Measurements from ENCODE around the gene TRPC6.

The TRPC6 gene

GRCh38 chr11:101583251-101584128, at the start of gene TRPC6:
Gene TRPC6 (minus strand): TSS chr11:101584007. CDS start chr11:101583503, 504 bp downstream.
- H3K27me3 Mint-ChIP-seq: peaks cover 21% of the 10 kb centered on the region
- no peaks in the 10 kb centered on the region for H3K36me3 Mint-ChIP-seq
- no peaks in the 10 kb centered on the region for H3K9me3 Mint-ChIP-seq (ENCODE audit: low read depth)

GRCh38 chr11:101620026-101620425, 36.2 kb upstream of the TRPC6 start:
- Mint-ChIP-seq H3K9me3 (ENCODE audit: low read depth) (peaks cover 3% of the 10 kb centered on the region), H3K4me1 (ENCODE audit: low read depth) (no peaks in the 10 kb centered on the region), H3K36me3 (no peaks in the 10 kb centered on the region), H3K27me3 (no peaks in the 10 kb centered on the region), H3K27ac (no peak overlapping the region), H3K4me3 (no peak overlapping the region)

More at GRCh38 chr11:101583251-101584128, at the start of gene TRPC6:
- no peaks in the 10 kb centered on the region for H3K4me1 Mint-ChIP-seq (ENCODE audit: low read depth)
- no peak within 1 kb of the TSS for H3K4me3 Mint-ChIP-seq
- no peak within 1 kb of the TSS for H3K27ac Mint-ChIP-seq

GRCh38 chr11:101618709-101619108, 34.9 kb upstream of the TRPC6 start:
- Mint-ChIP-seq H3K9me3 (ENCODE audit: low read depth) (peaks cover 3% of the 10 kb centered on the region), H3K4me1 (ENCODE audit: low read depth) (no peaks in the 10 kb centered on the region), H3K27me3 (no peaks in the 10 kb centered on the region), H3K27ac (no peak overlapping the region), H3K4me3 (no peak overlapping the region), H3K36me3 (no peaks in the 10 kb centered on the region)

- H3K36me3 Mint-ChIP-seq: no peaks in the 10 kb centered on the region
- no peaks in the 10 kb centered on the region for H3K4me1 Mint-ChIP-seq (ENCODE audit: low read depth)
- no peaks in the 10 kb centered on the region for H3K27me3 Mint-ChIP-seq
- peaks cover 3% of the 10 kb centered on the region for H3K9me3 Mint-ChIP-seq (ENCODE audit: low read depth)
- H3K27ac Mint-ChIP-seq: no peak overlapping the region
- H3K4me3 Mint-ChIP-seq: no peak overlapping the region
These were observed 34.0 kb upstream of the TRPC6 start for GRCh38 chr11:101617735-101618332.

- H3K27me3 Mint-ChIP-seq: no peaks in the 10 kb centered on the region
- no peaks in the 10 kb centered on the region for H3K9me3 Mint-ChIP-seq (ENCODE audit: low read depth)
- no peak overlapping the region for H3K4me3 Mint-ChIP-seq
- H3K4me1 Mint-ChIP-seq (ENCODE audit: low read depth): no peaks in the 10 kb centered on the region
- no peak overlapping the region for H3K27ac Mint-ChIP-seq
- no peaks in the 10 kb centered on the region for H3K36me3 Mint-ChIP-seq
These were observed 28.7 kb upstream of the TRPC6 start for GRCh38 chr11:101612481-101612880.

- Mint-ChIP-seq H3K4me1 (ENCODE audit: low read depth) (no peaks in the 10 kb centered on the region), H3K36me3 (no peaks in the 10 kb centered on the region), H3K9me3 (ENCODE audit: low read depth) (peaks cover 6% of the 10 kb centered on the region), H3K4me3 (no peak overlapping the region), H3K27me3 (no peaks in the 10 kb centered on the region), H3K27ac (no peak overlapping the region)
These were observed 17.1 kb upstream of the TRPC6 start for GRCh38 chr11:101600924-101601323.

- no peaks in the 10 kb centered on the region for H3K4me1 Mint-ChIP-seq (ENCODE audit: low read depth)
- H3K27ac Mint-ChIP-seq: no peak overlapping the region
- no peaks in the 10 kb centered on the region for H3K36me3 Mint-ChIP-seq
- no peaks in the 10 kb centered on the region for H3K9me3 Mint-ChIP-seq (ENCODE audit: low read depth)
- H3K4me3 Mint-ChIP-seq: no peak overlapping the region
- peaks cover 15% of the 10 kb centered on the region for H3K27me3 Mint-ChIP-seq
These were observed 3.2 kb upstream of the TRPC6 start for GRCh38 chr11:101586965-101587364.

GRCh38 chr11:101584655-101585054, 848 bp upstream of the TRPC6 start:
- no peak overlapping the region for H3K27ac Mint-ChIP-seq
- H3K4me1 Mint-ChIP-seq (ENCODE audit: low read depth): no peaks in the 10 kb centered on the region
- H3K27me3 Mint-ChIP-seq: peaks cover 21% of the 10 kb centered on the region
- no peaks in the 10 kb centered on the region for H3K9me3 Mint-ChIP-seq (ENCODE audit: low read depth)
- H3K4me3 Mint-ChIP-seq: no peak overlapping the region
- no peaks in the 10 kb centered on the region for H3K36me3 Mint-ChIP-seq

GRCh38 chr11:101584129-101584515, 315 bp upstream of the TRPC6 start:
- H3K4me1 Mint-ChIP-seq (ENCODE audit: low read depth): no peaks in the 10 kb centered on the region
- no peaks in the 10 kb centered on the region for H3K9me3 Mint-ChIP-seq (ENCODE audit: low read depth)
- H3K36me3 Mint-ChIP-seq: no peaks in the 10 kb centered on the region
- no peak overlapping the region for H3K27ac Mint-ChIP-seq
- H3K27me3 Mint-ChIP-seq: peaks cover 21% of the 10 kb centered on the region
- H3K4me3 Mint-ChIP-seq: no peak overlapping the region

GRCh38 chr11:101582989-101583250, 887 bp downstream of the TRPC6 start:
- Mint-ChIP-seq H3K4me3 (no peak overlapping the region), H3K4me1 (ENCODE audit: low read depth) (no peaks in the 10 kb centered on the region), H3K27me3 (peaks cover 21% of the 10 kb centered on the region), H3K27ac (no peak overlapping the region), H3K36me3 (no peaks in the 10 kb centered on the region), H3K9me3 (ENCODE audit: low read depth) (no peaks in the 10 kb centered on the region)

GRCh38 chr11:101582236-101582988, 1.4 kb downstream of the TRPC6 start:
- Mint-ChIP-seq H3K27me3 (peaks cover 21% of the 10 kb centered on the region), H3K9me3 (ENCODE audit: low read depth) (no peaks in the 10 kb centered on the region), H3K4me3 (no peak overlapping the region), H3K27ac (no peak overlapping the region), H3K4me1 (ENCODE audit: low read depth) (no peaks in the 10 kb centered on the region), H3K36me3 (no peaks in the 10 kb centered on the region)

- Mint-ChIP-seq H3K27me3 (peaks cover 7% of the 10 kb centered on the region), H3K27ac (no peak overlapping the region), H3K9me3 (ENCODE audit: low read depth) (no peaks in the 10 kb centered on the region), H3K4me1 (ENCODE audit: low read depth) (no peaks in the 10 kb centered on the region), H3K36me3 (no peaks in the 10 kb centered on the region), H3K4me3 (no peak overlapping the region)
These were observed 6.3 kb downstream of the TRPC6 start for GRCh38 chr11:101577461-101577860.

GRCh38 chr11:101576456-101576855, 7.4 kb downstream of the TRPC6 start:
- H3K36me3 Mint-ChIP-seq: no peaks in the 10 kb centered on the region
- no peaks in the 10 kb centered on the region for H3K4me1 Mint-ChIP-seq (ENCODE audit: low read depth)
- no peak overlapping the region for H3K27ac Mint-ChIP-seq

GRCh38 chr11:101574886-101575285, 8.9 kb downstream of the TRPC6 start:
- H3K9me3 Mint-ChIP-seq (ENCODE audit: low read depth): peaks cover 6% of the 10 kb centered on the region
- no peaks in the 10 kb centered on the region for H3K27me3 Mint-ChIP-seq
- no peak overlapping the region for H3K27ac Mint-ChIP-seq
- H3K4me1 Mint-ChIP-seq (ENCODE audit: low read depth): no peaks in the 10 kb centered on the region
- H3K36me3 Mint-ChIP-seq: no peaks in the 10 kb centered on the region
- H3K4me3 Mint-ChIP-seq: no peak overlapping the region

More at GRCh38 chr11:101576456-101576855, 7.4 kb downstream of the TRPC6 start:
- Mint-ChIP-seq H3K9me3 (ENCODE audit: low read depth) (peaks cover 6% of the 10 kb centered on the region), H3K4me3 (no peak overlapping the region), H3K27me3 (peaks cover 4% of the 10 kb centered on the region)

GRCh38 chr11:101567071-101567470, 16.7 kb downstream of the TRPC6 start:
- Mint-ChIP-seq H3K27me3 (no peaks in the 10 kb centered on the region), H3K4me1 (ENCODE audit: low read depth) (no peaks in the 10 kb centered on the region), H3K9me3 (ENCODE audit: low read depth) (peaks cover 3% of the 10 kb centered on the region), H3K27ac (no peak overlapping the region), H3K4me3 (no peak overlapping the region), H3K36me3 (no peaks in the 10 kb centered on the region)

Data from activated naive CD8-positive, alpha-beta T cell (primary cell).